ENCODE measurements around the gene ZNF280A. TPM values are rescaled to one million over a fixed set of nuclear protein-coding genes. Genes with fewer than 3 reads are reported as not detected.

Gene ZNF280A
- total and polyA plus RNA-seq, 2 donors from 2014 or later: not detected

DNA sequence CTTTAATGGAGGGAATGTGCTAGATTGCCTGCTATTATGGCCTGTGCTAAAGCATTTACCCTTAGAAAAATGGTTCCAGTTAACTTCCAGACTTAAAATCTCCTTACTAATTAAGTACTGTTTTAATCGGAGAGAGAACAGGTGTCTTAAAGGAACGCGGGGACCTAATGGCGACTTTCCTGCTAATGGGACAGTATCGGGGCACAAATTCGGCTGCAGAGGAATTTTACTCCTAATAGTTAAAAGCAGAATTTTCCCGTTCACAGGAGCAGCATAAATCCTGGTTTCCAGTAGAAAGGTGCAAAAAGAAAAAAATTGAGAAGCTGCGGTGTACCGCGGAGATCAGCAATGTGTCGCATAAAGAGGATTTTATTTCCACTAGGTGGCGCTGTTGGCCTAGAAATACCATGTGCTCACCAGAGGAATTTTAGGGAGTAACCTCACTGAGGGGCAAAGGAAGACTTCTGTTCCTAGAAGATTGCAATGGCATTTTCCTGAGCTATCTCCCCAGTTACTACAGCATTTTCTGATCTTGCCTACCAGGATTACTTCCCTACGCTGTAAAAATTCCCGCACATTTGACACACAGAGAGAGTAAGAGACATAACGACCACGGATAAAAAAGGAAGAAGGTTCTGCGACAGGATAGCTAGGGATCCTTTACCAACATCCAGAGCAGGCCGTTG lies 56.1 kb downstream of the ZNF280A start:
- Histone ChIP-seq H3K27me3 (ENCODE audit: control insufficient read depth, insufficient read depth, low read length) (no peaks in the 10 kb centered on the region), H3K9ac (ENCODE audit: low read length in 3 of 3) (no peak overlapping the region), H3K9me3 (ENCODE audit: control insufficient read depth in 2 of 3, insufficient read depth in 1 of 3, low read length in 3 of 3) (peaks cover 0 to 12% (median 1%) of the 10 kb centered on the region in 3 donors), H3K36me3 (ENCODE audit: control insufficient read depth in 2 of 3, insufficient read depth in 3 of 3, low read length in 3 of 3) (no peaks in the 10 kb centered on the region), H3K4me1 (ENCODE audit: control insufficient read depth in 2 of 3, insufficient read depth in 2 of 3, low read depth in 1 of 3, low read length in 3 of 3) (no peaks in the 10 kb centered on the region), H3K27ac (ENCODE audit: low read depth in 2 of 2, low read length in 2 of 2) (no peak overlapping the region), H3K4me3 (ENCODE audit: low read length in 3 of 3) (peak overlapping the region in 1 of 3 donors; percentile 11)
- DNase-seq (peak in 4 of 5 donors; percentile 62 to 86 (median 80)), FAIRE-seq (no peak)
- intact Hi-C loops (cut with DNase I): no loop called here
- TF ChIP-seq, protein P1, sequence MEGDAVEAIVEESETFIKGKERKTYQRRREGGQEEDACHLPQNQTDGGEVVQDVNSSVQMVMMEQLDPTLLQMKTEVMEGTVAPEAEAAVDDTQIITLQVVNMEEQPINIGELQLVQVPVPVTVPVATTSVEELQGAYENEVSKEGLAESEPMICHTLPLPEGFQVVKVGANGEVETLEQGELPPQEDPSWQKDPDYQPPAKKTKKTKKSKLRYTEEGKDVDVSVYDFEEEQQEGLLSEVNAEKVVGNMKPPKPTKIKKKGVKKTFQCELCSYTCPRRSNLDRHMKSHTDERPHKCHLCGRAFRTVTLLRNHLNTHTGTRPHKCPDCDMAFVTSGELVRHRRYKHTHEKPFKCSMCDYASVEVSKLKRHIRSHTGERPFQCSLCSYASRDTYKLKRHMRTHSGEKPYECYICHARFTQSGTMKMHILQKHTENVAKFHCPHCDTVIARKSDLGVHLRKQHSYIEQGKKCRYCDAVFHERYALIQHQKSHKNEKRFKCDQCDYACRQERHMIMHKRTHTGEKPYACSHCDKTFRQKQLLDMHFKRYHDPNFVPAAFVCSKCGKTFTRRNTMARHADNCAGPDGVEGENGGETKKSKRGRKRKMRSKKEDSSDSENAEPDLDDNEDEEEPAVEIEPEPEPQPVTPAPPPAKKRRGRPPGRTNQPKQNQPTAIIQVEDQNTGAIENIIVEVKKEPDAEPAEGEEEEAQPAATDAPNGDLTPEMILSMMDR (IDR thresholded peaks at IDR 0.05; ENCODE audit: borderline replicate concordance, extremely low read depth, insufficient read depth): peak; percentile 82

Other genes starting within 250 kb of the ZNF280A start
- gene ZNF280B, start 11.5 kb downstream of the ZNF280A start, total RNA-seq: 1.0 TPM
- gene ZNF280B, start 11.5 kb downstream of the ZNF280A start, polyA plus RNA-seq (ENCODE audit: insufficient read depth, low read depth, low replicate concordance): 0.26 TPM
- 1.7 TPM for gene PRAME, start 39.0 kb upstream of the ZNF280A start, total RNA-seq
- 4.0 TPM for gene PRAME, start 39.0 kb upstream of the ZNF280A start, polyA plus RNA-seq (ENCODE audit: insufficient read depth, low read depth, low replicate concordance)
- 0.76 TPM for gene GGTLC2, start 124.3 kb upstream of the ZNF280A start, total RNA-seq
- gene GGTLC2, start 124.3 kb upstream of the ZNF280A start, polyA plus RNA-seq (ENCODE audit: insufficient read depth, low read depth, low replicate concordance): not detected